Activated CD4-positive, alpha-beta T cell treated with anti-CD3 and anti-CD28 coated beads, Interleukin-2, amount 50 U/mL, for 24 hours (primary cell): Measurements from ENCODE around the gene KRT8.
A peak's percentile ranks its signal among the peaks of the same experiment; 100 is the strongest.
"Not testable (repeated sequence)": the region's sequence is repeated elsewhere in the genome, so short reads cannot be mapped to it uniquely, and the experiment has no call there.

Experiments
- DNase-seq, 2 donors: peaks; one replicate each; pipeline ENCODE4 v3.0.0-alpha.2; 2020; ENCODE audit warnings: low read depth in 1 of 2, low spot score in 1 of 2

KRT8 gene

DNA sequence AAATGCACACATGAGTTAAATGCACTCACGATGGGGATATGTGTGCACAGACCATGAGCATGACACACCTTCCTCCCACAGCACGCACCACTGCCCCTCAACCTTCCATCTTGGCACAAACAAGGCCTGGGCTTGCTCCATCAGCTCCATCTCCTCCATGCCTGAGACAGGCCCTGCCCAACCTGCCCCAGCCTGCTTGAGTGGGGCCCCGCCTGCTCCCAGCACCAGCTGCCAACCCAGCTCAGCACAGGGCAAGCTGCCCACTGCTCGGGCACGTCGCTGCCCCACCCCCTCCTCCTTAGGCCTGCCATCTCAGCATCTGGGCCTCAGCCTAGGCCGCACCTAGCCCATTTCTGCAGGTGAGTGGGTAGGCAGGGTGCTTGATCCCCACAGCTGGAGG, 28.5 kb downstream of the KRT8 start:
- DNase-seq, result no peak

DNA sequence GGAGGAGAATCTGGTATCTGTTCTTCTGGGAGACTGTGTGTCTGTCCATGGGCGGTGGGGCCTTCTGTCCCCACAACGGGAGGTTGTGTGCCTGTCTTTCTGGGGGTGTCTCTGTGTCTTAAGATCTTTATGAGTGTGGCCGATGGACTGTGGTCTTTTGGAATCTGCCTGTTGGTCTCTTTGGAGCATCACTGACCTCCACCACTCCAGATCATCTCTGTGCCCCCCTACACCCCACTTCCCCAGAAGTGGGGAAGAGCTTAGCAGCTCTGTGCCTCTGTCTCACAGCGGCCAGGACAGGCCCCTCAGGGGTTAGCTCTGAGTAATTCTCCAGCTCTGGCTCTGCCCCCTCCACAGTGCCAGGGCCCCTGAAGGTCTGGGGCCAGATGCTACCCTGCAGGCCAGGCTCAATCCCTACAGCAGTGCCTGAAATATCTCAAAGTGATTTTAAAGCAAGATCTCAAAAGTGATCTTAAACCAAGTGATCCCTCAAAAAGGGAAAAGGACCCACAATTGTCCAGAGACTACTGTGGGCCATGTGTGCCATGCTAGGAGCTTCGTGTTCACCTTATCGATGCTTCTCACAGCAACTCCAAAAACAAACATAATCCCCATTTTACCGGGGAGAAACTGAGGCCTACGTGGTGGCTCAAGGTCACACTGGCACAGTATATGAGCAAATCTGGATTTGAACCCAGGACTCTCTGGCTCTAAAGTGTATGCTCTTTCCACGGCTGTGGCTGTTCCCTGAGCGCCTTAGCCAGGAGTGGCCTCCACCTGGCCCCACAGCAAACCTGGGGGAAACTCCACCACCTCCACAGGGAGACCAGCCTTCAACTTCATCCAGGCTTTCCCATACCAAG, 30.1 kb downstream of the KRT8 start:
- no peak for DNase-seq

- peak in 1 of 2 donors; percentile 21 for DNase-seq
These were observed 30.9 kb downstream of the KRT8 start for GRCh38 chr12:52873832-52874572.

- no peak for DNase-seq
These were observed 31.4 kb downstream of the KRT8 start for GRCh38 chr12:52873513-52873831.

GRCh38 chr12:52872644-52873389, 32.1 kb downstream of the KRT8 start:
- no peak for DNase-seq

- no peak for DNase-seq
These were observed 33.4 kb downstream of the KRT8 start for GRCh38 chr12:52871291-52872039.

- DNase-seq, result peak; percentile 63 to 68
These were observed 34.2 kb downstream of the KRT8 start for GRCh38 chr12:52870361-52871290.

- DNase-seq, result no peak
These were observed 37.2 kb downstream of the KRT8 start for GRCh38 chr12:52867642-52868041.

DNA sequence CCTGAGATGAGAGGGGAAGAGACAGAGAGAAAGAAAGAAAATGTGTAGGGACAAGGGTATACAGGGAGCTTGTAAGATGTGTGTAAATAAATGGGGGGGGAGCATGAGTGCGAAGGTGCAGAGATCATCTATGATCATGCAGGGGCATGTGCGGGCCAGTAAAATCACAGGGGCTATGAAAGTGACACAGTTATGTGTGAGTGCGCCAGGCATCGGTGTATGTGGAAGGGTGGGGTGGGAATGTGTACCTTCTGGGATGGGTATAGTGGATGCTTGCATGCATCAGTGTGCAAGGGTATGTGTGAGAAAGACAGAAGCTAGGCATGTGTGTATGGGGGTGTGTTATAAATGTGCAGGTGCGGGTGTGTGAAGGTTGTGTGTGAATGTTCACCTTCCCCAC, 37.7 kb downstream of the KRT8 start:
- DNase-seq, result no peak

DNA sequence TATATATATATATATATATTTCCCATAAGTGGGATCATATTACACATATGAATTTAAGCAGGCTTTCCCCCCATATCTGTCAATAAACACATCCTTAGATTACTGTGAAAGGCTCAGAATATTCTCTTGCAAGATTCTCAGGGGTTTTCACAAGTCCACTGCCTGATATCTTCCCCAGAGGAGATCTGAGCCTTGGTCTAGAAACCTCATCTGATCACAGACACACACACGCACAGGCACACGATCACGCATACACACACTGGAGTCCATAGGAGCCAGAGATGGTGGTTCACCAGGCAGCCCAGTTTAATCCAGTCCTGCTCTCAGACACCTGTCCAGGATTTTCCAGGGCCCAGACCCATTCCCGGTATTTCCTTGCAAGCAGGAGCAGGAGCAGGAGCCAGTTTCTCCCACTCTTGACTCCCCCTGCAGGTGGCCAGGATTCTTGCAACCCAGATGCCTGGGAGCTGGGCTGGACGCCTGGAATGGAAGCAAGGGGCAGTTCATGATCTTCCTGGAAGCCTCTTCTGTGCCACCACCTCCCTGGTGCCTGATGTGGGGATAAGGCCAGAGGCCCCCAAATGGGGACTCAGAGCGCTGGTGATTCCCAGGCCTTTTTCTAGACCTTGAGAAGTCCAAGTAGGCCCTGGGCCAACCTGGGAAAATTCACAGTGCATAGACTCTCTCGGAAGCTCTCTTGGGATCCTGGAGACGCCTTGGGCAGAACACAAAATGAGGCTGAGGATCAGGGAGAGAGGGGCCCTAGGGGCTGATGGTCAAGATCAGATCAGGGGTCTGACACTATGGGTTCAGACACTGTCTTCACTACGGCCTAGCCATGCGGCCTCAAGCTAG, 39.6 kb downstream of the KRT8 start:
- DNase-seq, result no peak

- DNase-seq, result no peak
These were observed 42.9 kb downstream of the KRT8 start for GRCh38 chr12:52862023-52862422.

- no peak for DNase-seq
These were observed 43.4 kb downstream of the KRT8 start for GRCh38 chr12:52861511-52861910.

GRCh38 chr12:52860102-52860823, 44.6 kb downstream of the KRT8 start:
- DNase-seq, result no peak

DNA sequence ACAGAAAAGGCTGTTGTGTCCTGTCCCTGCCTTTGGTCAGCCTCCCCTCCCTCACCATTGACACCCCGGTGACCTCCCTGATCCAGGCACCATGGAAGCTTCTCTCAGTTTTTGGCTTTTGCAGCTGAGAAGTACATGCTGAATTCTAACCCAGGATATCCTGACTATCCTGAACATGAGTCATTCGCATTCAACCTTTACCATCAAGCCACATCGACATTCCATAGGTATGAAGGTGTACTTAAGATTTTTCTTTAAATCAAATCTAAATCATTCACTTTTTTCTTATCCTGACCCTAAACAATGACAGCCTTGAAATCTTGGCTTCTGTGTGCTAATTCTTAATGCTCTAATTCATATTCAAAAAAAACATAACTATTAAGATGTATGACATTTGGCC, 47.4 kb downstream of the KRT8 start:
- no peak for DNase-seq

DNA sequence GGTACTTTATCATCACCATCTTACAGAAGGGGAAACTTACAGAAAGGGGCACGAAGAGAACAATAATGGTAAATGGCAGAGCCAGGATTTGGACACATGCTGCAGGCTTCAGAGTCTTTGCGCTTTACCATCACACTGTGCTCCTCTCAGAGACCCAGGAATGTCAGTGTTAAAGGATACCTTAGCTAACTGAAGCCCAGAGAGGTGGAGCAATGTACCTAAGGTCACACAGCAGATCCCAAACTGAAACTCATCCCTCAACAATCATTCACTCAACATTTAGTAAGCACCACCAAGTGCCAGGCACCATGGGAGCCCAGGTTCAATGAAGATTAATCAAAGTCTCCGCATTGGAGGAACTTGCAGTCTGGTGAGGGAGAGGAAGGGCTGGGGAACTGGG, 48.1 kb downstream of the KRT8 start:
- DNase-seq, result no peak

DNA sequence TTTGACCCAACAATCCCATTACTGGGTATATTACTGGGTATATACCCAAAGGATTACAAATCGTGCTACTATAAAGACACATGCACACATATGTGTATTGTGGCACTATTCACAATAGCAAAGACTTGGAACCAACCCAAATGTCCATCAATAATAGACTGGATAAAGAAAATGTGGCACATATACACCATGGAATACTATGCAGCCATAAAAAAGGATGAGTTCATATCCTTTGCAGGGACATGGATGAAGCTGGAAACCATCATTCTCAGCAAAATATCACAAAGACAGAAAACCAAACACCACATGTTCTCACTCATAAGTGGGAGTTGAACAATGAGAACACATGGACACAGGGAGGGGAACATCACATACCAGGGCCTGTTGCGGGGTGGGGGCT, 48.8 kb downstream of the KRT8 start:
- not testable (repeated sequence) for DNase-seq

- DNase-seq, result no peak
These were observed 53.1 kb downstream of the KRT8 start for GRCh38 chr12:52851787-52852186.

GRCh38 chr12:52850681-52851080, 54.2 kb downstream of the KRT8 start:
- DNase-seq, result no peak

DNA sequence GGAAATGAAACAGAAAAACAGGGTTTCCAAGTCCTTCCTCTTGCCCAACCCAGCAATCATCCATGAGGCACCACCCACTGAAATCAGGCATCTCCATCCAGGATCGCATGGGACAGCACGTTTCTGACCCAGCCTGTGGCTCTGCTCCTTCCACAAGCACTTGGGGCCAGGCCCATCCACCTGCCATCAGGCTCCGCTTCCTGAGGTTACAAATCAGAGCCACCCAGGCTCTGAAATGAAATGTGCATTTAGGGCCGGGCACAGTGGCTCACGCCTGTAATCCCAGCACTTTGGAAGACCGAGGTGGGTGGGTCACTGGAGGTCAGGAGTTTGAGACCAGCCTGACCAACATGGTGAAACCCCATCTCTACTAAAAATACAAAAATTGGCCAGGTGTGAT, 55.4 kb downstream of the KRT8 start:
- no peak for DNase-seq
